A549 (cell line): ENCODE measurements around the gene ASB18.

ENCODE experiments used
- CEBPB ChIP-seq, 2 experiments: fragments of >200 bp in 1 of 2; sonication (Bioruptor Twin) in 1 of 2; formaldehyde crosslinking in 1 of 2; IDR thresholded peaks; 2 replicates each; pipeline ENCODE4 v1.6.1; 2012 to 2016
- EP300 ChIP-seq, 2 experiments: fragments of >200 bp; sonication (Bioruptor Twin); formaldehyde crosslinking; IDR thresholded peaks; 2 replicates in 1 of 2; 3 replicates in 1 of 2; pipeline ENCODE4 v1.6.1; 2016 to 2017
- JUN ChIP-seq, 2 experiments: fragments of >200 bp; sonication (Bioruptor Twin); formaldehyde crosslinking; IDR thresholded peaks; 2 replicates in 1 of 2; 3 replicates in 1 of 2; pipeline ENCODE4 v1.6.1; 2016 to 2017
- MYC ChIP-seq: IDR thresholded peaks from 2 replicates; pipeline ENCODE4 v1.6.1; 2012; ENCODE audit warnings: mild to moderate bottlenecking, inconsistent platforms, low read length, improper control_type of control experiment, borderline replicate concordance
- PHF8 ChIP-seq: fragments of 200-600 bp; sonication (generic); IDR thresholded peaks from 2 replicates; pipeline ENCODE4 v1.6.1; 2016; ENCODE audit warnings: low read depth, mild to moderate bottlenecking, antibody characterized with exemption, moderate library complexity, borderline replicate concordance
- POLR2A ChIP-seq: IDR thresholded peaks from 2 replicates; pipeline ENCODE4 v1.6.1; 2012; ENCODE audit warnings: mild to moderate bottlenecking, low read length
- RARB ChIP-seq: fragments of 250-450 bp; sonication (Bioruptor Pico); IDR thresholded peaks from 2 replicates; pipeline ENCODE4 v1.8.0; 2021; ENCODE audit warnings: mild to moderate bottlenecking, moderate library complexity
- RCOR1 ChIP-seq: fragments of 150-350 bp; IDR thresholded peaks from 2 replicates; pipeline ENCODE4 v1.6.1; 2014; ENCODE audit warnings: antibody characterized with exemption, low read length, low read depth
- TF ChIP-seq, protein P1 (sequence below): fragments of >200 bp; sonication (Bioruptor Twin); formaldehyde crosslinking; IDR thresholded peaks from 3 replicates; pipeline ENCODE4 v1.5.1; 2016
- TF ChIP-seq, protein P2 (sequence below): fragments of 200-600 bp; sonication (generic); IDR thresholded peaks from 2 replicates; pipeline ENCODE4 v1.6.1; 2016; ENCODE audit warnings: antibody characterized with exemption, mild to moderate bottlenecking, moderate library complexity
- TF ChIP-seq, protein P3 (sequence below): fragments of >200 bp; sonication (Bioruptor Twin); formaldehyde crosslinking; IDR thresholded peaks from 3 replicates; pipeline ENCODE4 v1.6.1; 2016

DNA sequence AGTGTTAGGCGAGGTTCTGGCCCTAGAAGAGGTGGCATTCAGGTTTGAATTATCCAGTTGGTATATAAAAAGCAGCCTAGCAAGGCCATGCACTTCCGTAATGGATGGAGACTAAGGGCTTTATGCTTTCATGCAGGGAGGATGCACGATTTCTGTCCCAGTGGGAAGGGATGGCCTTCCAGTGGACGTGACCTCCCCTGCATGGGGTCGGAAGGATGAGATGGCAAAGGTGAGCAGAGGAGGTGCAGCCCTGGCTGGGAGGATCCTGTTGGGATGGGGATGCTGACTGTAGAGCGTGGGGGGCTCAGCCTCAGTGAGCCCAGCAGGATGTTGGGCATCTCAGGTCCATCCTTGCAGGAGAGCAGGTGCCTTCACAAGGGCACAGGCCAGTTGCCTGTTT is 4.8 kb downstream of the ASB18 start:
- TF ChIP-seq POLR2A: no peak
- TF ChIP-seq CEBPB (IDR thresholded peaks at IDR 0.05): no peak
- TF ChIP-seq, protein P1, sequence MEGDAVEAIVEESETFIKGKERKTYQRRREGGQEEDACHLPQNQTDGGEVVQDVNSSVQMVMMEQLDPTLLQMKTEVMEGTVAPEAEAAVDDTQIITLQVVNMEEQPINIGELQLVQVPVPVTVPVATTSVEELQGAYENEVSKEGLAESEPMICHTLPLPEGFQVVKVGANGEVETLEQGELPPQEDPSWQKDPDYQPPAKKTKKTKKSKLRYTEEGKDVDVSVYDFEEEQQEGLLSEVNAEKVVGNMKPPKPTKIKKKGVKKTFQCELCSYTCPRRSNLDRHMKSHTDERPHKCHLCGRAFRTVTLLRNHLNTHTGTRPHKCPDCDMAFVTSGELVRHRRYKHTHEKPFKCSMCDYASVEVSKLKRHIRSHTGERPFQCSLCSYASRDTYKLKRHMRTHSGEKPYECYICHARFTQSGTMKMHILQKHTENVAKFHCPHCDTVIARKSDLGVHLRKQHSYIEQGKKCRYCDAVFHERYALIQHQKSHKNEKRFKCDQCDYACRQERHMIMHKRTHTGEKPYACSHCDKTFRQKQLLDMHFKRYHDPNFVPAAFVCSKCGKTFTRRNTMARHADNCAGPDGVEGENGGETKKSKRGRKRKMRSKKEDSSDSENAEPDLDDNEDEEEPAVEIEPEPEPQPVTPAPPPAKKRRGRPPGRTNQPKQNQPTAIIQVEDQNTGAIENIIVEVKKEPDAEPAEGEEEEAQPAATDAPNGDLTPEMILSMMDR: no peak
- no peak for TF ChIP-seq EP300 (IDR thresholded peaks at IDR 0.05)
- TF ChIP-seq RCOR1: no peak
- TF ChIP-seq PHF8: no peak
- TF ChIP-seq JUN (IDR thresholded peaks at IDR 0.05): no peak
- TF ChIP-seq MYC: no peak
- no peak for TF ChIP-seq RARB (CRISPR knock-in tag)
- TF ChIP-seq, protein P2, sequence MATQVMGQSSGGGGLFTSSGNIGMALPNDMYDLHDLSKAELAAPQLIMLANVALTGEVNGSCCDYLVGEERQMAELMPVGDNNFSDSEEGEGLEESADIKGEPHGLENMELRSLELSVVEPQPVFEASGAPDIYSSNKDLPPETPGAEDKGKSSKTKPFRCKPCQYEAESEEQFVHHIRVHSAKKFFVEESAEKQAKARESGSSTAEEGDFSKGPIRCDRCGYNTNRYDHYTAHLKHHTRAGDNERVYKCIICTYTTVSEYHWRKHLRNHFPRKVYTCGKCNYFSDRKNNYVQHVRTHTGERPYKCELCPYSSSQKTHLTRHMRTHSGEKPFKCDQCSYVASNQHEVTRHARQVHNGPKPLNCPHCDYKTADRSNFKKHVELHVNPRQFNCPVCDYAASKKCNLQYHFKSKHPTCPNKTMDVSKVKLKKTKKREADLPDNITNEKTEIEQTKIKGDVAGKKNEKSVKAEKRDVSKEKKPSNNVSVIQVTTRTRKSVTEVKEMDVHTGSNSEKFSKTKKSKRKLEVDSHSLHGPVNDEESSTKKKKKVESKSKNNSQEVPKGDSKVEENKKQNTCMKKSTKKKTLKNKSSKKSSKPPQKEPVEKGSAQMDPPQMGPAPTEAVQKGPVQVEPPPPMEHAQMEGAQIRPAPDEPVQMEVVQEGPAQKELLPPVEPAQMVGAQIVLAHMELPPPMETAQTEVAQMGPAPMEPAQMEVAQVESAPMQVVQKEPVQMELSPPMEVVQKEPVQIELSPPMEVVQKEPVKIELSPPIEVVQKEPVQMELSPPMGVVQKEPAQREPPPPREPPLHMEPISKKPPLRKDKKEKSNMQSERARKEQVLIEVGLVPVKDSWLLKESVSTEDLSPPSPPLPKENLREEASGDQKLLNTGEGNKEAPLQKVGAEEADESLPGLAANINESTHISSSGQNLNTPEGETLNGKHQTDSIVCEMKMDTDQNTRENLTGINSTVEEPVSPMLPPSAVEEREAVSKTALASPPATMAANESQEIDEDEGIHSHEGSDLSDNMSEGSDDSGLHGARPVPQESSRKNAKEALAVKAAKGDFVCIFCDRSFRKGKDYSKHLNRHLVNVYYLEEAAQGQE: no peak
- TF ChIP-seq, protein P3, sequence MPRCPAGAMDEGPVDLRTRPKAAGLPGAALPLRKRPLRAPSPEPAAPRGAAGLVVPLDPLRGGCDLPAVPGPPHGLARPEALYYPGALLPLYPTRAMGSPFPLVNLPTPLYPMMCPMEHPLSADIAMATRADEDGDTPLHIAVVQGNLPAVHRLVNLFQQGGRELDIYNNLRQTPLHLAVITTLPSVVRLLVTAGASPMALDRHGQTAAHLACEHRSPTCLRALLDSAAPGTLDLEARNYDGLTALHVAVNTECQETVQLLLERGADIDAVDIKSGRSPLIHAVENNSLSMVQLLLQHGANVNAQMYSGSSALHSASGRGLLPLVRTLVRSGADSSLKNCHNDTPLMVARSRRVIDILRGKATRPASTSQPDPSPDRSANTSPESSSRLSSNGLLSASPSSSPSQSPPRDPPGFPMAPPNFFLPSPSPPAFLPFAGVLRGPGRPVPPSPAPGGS: no peak
